ENCODE measurements around the gene ASIC1.

DNA sequence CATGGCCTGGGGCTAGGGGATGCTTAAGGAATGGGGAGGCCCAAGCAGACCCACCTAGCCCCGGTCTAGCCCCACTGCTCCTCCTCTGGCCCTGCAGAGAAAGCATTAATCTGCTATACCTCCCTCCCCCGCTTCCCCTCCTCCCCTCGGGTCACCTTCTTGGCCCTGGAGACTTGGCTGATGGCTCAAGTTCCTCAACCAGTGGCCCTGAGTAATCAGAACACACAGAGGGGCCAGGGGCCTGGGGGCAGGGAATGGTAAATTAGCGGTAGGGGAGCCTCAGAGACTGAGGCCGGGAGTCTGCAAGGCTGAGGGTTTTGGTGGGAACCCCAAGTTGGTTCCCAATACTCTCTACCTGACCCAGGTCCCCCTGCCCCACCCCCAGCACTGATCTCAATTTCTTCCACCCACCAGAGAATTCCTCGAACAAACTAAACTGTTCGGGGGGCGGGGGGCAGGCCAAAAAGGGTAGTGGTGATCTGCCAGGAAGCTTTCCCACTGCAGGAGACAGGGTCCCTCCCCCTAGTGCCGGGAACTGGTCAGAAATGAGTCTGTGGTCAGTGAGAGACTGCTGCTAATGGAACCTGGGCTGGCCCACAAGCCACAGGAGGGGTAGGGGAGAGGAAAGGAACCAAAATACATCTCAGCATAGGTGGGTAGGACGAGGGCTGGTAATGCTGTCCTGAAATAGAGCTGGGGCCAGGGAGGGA lies 15.0 kb downstream of the ASIC1 start:
- TF ChIP-seq, protein P1, sequence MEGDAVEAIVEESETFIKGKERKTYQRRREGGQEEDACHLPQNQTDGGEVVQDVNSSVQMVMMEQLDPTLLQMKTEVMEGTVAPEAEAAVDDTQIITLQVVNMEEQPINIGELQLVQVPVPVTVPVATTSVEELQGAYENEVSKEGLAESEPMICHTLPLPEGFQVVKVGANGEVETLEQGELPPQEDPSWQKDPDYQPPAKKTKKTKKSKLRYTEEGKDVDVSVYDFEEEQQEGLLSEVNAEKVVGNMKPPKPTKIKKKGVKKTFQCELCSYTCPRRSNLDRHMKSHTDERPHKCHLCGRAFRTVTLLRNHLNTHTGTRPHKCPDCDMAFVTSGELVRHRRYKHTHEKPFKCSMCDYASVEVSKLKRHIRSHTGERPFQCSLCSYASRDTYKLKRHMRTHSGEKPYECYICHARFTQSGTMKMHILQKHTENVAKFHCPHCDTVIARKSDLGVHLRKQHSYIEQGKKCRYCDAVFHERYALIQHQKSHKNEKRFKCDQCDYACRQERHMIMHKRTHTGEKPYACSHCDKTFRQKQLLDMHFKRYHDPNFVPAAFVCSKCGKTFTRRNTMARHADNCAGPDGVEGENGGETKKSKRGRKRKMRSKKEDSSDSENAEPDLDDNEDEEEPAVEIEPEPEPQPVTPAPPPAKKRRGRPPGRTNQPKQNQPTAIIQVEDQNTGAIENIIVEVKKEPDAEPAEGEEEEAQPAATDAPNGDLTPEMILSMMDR (IDR thresholded peaks at IDR 0.05; ENCODE audit: low read length) = no peak
- no peak for TF ChIP-seq EZH2 (IDR thresholded peaks at IDR 0.05; ENCODE audit: borderline replicate concordance, low read length)

Data from OCI-LY1 (cell line).